MM.1S (cell line): Measurements from ENCODE around the gene CCDC66.

Experiments
- EZH2 ChIP-seq: fragments of 300-600 bp; sonication (generic); optimal IDR thresholded peaks from 2 replicates; pipeline ENCODE3; 2017; ENCODE audit warnings: low read depth, mild to moderate bottlenecking, antibody characterized with exemption, low read length, mixed read lengths
- EZH2phosphoT487 ChIP-seq: fragments of 300-600 bp; sonication (generic); IDR thresholded peaks from 2 replicates; pipeline ENCODE4 v1.6.1; 2018; ENCODE audit warnings: antibody characterized with exemption, low read length
- TF ChIP-seq, protein P1 (sequence below): fragments of 300-600 bp; sonication (generic); IDR thresholded peaks from 2 replicates; pipeline ENCODE4 v1.5.1; 2016; ENCODE audit warnings: antibody characterized with exemption, low read length, mixed read lengths

DNA sequence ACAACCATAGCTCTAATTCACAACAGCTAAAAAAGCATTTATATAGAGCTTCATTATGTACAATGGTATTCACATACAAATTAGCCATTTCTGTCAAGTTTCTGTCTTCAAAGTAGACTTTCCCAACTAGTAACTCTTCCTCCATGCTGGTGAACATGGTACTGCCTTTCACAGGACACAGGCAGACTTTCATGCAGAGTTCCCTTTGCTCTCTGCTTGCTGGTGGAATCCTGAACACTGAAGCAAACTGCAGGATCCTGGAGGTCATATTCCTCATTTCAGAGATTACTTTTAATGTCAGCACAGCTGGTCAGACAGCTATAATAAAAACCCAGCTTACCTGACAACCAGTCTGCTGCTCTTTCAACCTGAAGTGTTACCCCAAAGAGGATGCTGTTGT lies 72.5 kb downstream of the CCDC66 start:
- TF ChIP-seq, protein P1, sequence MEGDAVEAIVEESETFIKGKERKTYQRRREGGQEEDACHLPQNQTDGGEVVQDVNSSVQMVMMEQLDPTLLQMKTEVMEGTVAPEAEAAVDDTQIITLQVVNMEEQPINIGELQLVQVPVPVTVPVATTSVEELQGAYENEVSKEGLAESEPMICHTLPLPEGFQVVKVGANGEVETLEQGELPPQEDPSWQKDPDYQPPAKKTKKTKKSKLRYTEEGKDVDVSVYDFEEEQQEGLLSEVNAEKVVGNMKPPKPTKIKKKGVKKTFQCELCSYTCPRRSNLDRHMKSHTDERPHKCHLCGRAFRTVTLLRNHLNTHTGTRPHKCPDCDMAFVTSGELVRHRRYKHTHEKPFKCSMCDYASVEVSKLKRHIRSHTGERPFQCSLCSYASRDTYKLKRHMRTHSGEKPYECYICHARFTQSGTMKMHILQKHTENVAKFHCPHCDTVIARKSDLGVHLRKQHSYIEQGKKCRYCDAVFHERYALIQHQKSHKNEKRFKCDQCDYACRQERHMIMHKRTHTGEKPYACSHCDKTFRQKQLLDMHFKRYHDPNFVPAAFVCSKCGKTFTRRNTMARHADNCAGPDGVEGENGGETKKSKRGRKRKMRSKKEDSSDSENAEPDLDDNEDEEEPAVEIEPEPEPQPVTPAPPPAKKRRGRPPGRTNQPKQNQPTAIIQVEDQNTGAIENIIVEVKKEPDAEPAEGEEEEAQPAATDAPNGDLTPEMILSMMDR = no peak
- no peak for TF ChIP-seq EZH2
- no peak for TF ChIP-seq EZH2phosphoT487
